ENCODE data around the gene SPRR2D.

DNA sequence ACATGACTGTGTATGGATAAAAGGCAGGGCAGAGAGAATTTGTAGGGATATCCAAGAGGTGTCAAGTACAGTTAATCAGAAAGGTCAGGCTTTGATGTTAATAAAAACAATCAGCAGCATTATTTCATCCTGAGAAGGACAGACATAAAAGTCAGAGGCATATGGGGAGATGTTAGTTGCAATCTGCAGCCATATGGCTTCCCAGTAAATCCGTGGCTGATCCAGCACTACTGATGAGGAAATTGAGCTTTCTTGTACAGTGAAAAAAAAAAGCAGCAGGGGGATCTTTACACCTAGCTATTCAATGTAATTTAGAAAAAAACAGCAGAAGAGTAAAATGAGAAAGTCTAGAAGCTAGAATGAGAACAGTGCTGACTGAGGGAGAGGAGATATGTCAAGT, 12.2 kb downstream of the SPRR2D start:
- TF ChIP-seq, protein P1, sequence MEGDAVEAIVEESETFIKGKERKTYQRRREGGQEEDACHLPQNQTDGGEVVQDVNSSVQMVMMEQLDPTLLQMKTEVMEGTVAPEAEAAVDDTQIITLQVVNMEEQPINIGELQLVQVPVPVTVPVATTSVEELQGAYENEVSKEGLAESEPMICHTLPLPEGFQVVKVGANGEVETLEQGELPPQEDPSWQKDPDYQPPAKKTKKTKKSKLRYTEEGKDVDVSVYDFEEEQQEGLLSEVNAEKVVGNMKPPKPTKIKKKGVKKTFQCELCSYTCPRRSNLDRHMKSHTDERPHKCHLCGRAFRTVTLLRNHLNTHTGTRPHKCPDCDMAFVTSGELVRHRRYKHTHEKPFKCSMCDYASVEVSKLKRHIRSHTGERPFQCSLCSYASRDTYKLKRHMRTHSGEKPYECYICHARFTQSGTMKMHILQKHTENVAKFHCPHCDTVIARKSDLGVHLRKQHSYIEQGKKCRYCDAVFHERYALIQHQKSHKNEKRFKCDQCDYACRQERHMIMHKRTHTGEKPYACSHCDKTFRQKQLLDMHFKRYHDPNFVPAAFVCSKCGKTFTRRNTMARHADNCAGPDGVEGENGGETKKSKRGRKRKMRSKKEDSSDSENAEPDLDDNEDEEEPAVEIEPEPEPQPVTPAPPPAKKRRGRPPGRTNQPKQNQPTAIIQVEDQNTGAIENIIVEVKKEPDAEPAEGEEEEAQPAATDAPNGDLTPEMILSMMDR (IDR thresholded peaks at IDR 0.05), result no peak
- no peak for TF ChIP-seq POLR2A (IDR thresholded peaks at IDR 0.05)

All from body of pancreas (tissue), 4 donors.